Endothelial cell of umbilical vein (primary cell): ENCODE results near the gene C1orf116.

Experiments used
- EZH2 ChIP-seq: IDR thresholded peaks from 2 replicates; pipeline ENCODE4 v1.6.1; 2012; ENCODE audit warnings: borderline replicate concordance, low read depth, mild to moderate bottlenecking, moderate library complexity, low read length, inconsistent platforms; ENCODE audit not compliant: severe bottlenecking
- MYC ChIP-seq: IDR thresholded peaks from one replicate; pipeline ENCODE4 v1.6.1; 2011; ENCODE audit warnings: mild to moderate bottlenecking, low read depth, low read length
- POLR2A ChIP-seq: IDR thresholded peaks from 2 replicates; pipeline ENCODE4 v1.6.1; 2012; ENCODE audit warnings: low read depth, mild to moderate bottlenecking, control low read depth, low read length
- POLR2AphosphoS5 ChIP-seq: IDR thresholded peaks from 2 replicates; pipeline ENCODE4 v1.6.1; 2012; ENCODE audit warnings: low read depth, mild to moderate bottlenecking, control low read depth, low read length, moderate library complexity; ENCODE audit not compliant: insufficient read depth
- TF ChIP-seq, protein P1 (sequence below), 2 donors: IDR thresholded peaks; 1 replicate in 1 of 2; 2 replicates in 1 of 2; pipeline ENCODE4 v1.5.1; 2011; ENCODE audit warnings: low read length in 2 of 2, mild to moderate bottlenecking in 2 of 2, moderate library complexity in 2 of 2, control low read depth in 1 of 2, inconsistent platforms in 1 of 2, low read depth in 1 of 2; ENCODE audit not compliant: insufficient read depth in 1 of 2; ENCODE audit errors: extremely low read depth in 1 of 2
- TF ChIP-seq, protein P2 (sequence below): IDR thresholded peaks from 2 replicates; pipeline ENCODE4 v1.6.1; 2011; ENCODE audit not compliant: insufficient read depth, insufficient read length

DNA sequence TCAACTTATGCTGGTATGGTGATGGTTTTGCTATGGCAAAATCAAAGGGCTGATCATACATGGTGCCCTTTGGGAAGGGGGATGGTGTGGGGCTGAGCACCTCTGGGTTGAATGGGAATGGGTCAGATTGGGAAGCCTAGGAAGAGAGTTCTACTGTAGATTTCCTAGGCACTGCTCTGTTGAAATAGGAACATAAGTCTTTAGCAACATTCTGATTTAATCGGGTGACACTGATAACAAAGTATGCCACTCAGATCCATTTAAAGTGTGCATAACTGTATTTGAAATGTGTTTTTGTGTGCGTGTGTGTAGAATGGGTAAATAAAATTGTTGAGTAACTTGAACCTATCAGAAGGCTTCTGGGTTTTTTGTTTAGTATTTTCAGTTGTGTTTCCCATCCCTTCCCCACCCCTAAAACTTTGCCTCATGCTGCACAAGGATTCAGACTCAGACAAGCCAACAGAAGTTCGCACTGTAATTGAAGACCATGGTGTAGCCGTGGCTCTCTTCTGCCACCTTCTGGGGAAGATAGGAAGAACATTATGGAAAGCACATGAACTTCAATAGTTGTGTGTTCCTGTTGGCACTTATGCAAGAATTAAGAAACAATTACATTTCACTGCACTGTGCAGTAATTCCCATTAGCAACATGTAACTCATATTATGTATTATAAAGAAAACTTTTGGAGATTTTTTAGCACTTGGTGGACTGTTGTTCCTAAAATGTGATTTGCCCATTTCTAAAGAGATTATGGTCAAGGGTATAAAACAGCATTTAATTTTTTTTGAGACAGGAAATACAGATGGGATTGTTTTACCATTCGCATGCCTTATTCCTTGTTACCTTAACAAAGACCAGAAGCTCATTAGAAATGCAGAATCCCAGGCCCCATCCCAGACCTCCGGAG, 45.2 kb upstream of the C1orf116 start:
- TF ChIP-seq EZH2: no peak
- TF ChIP-seq, protein P1, sequence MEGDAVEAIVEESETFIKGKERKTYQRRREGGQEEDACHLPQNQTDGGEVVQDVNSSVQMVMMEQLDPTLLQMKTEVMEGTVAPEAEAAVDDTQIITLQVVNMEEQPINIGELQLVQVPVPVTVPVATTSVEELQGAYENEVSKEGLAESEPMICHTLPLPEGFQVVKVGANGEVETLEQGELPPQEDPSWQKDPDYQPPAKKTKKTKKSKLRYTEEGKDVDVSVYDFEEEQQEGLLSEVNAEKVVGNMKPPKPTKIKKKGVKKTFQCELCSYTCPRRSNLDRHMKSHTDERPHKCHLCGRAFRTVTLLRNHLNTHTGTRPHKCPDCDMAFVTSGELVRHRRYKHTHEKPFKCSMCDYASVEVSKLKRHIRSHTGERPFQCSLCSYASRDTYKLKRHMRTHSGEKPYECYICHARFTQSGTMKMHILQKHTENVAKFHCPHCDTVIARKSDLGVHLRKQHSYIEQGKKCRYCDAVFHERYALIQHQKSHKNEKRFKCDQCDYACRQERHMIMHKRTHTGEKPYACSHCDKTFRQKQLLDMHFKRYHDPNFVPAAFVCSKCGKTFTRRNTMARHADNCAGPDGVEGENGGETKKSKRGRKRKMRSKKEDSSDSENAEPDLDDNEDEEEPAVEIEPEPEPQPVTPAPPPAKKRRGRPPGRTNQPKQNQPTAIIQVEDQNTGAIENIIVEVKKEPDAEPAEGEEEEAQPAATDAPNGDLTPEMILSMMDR (IDR thresholded peaks at IDR 0.05; ENCODE audit: extremely low read depth in 1 of 2, insufficient read depth in 1 of 2, low read depth in 1 of 2, low read length in 2 of 2): peak; percentile 69 to 75
- no peak for TF ChIP-seq POLR2AphosphoS5
- TF ChIP-seq, protein P2, sequence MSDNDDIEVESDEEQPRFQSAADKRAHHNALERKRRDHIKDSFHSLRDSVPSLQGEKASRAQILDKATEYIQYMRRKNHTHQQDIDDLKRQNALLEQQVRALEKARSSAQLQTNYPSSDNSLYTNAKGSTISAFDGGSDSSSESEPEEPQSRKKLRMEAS: no peak
- no peak for TF ChIP-seq POLR2A
- no peak for TF ChIP-seq MYC
